KOPT-K1 (cell line): ENCODE measurements around the gene SHROOM1.

Source experiments
- H3K27ac ChIP-seq: fragments of 200-600 bp; sonication (generic); 2 replicates; pipeline ENCODE4 v1.5.1; 2016; ENCODE audit warnings: antibody characterized with exemption, mild to moderate bottlenecking, low read depth, low read length; ENCODE audit not compliant: poor library complexity, severe bottlenecking
- H3K36me3 ChIP-seq: fragments of 200-600 bp; sonication (generic); 2 replicates; pipeline ENCODE4 v1.5.1; 2017; ENCODE audit warnings: antibody characterized with exemption, mild to moderate bottlenecking, low read length, moderate library complexity; ENCODE audit not compliant: insufficient read depth
- H3K9me3 ChIP-seq: fragments of 200-600 bp; sonication (generic); 2 replicates; pipeline ENCODE4 v1.5.1; 2017; ENCODE audit warnings: antibody characterized with exemption, low read length, mild to moderate bottlenecking; ENCODE audit not compliant: insufficient read depth, poor library complexity, severe bottlenecking

SHROOM1 gene

DNA sequence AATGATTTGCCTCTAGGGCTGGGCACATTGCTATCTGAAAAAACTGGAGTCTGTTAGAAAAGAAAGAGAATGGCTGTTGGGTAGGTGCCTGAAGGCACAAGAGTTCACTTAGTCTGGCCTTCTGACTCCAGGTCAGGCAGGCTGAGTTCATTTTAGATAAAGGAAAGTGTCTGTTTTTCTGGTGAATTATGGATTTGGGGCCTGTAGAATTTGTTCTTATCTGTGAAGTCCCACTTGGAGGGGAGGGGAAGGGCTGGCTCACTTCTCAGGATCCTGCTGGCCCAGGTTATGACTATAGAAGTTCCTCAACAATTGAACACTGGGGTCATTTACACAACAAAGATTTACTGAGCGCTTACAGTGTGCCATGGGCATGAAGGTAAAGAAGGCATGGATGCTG lies 41.9 kb downstream of the SHROOM1 start:
- H3K36me3 ChIP-seq = no peaks in the 10 kb centered on the region
- no peaks in the 10 kb centered on the region for H3K9me3 ChIP-seq
- H3K27ac ChIP-seq = no peak overlapping the region

DNA sequence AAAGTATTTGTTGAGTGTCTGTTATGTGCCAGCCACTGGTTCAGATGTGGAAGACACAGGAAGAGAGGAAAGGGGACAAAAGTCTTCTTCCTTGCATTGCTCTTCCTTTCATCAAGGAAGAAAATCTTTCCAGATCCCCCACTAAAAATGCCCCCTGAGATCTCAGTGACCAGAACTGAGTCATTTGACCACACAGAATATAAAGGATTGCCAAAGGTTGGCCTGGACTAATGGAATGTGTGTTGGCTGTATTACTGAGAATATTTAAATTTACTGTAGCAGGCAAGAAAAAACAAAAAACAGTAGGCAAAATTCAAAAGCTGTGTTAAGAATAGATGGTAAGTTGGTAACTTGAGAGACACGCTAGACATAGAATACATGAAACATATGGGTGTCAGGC lies 43.4 kb downstream of the SHROOM1 start:
- H3K36me3 ChIP-seq = no peaks in the 10 kb centered on the region
- H3K9me3 ChIP-seq = no peaks in the 10 kb centered on the region
- H3K27ac ChIP-seq = no peak overlapping the region

DNA sequence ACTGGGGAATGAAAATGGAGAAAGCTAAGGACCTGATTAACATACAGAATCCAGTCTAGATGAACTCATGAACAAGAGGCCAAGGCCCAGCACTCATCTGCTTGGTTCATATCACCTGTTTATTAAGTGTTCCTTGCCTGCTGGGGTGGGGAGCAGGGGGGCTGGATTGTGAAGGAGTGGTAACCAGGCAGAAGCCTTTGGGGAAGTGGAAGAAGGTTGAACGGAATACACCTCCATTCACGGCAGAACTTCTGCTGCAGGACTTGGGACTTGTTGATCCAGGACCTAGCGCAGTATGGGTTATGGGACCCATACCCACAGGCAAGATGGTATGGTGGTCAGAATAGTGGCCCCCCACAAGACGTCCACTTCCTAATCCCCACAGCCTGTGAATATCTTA lies 44.6 kb downstream of the SHROOM1 start:
- Histone ChIP-seq H3K36me3 (no peaks in the 10 kb centered on the region), H3K27ac (no peak overlapping the region)

DNA sequence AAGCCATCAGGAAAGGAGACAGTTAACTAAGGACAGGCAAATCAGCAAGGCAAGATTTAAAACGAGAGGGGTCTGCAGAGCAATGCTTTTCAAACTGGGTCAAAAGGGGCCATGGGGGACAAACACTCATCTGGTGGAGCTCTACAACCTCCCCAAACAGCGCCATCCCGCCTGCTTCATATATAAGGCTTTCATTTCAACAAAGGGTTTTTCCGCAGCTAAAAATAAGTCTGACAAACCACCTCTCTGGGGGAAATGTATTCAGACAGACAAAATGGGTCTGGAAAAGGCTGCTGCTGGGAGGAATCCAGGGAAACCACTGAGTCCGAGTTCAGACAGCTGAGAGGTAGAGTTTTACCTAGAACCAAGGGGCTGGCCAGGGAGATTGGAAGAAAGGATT lies 45.1 kb downstream of the SHROOM1 start:
- Histone ChIP-seq H3K36me3 (no peaks in the 10 kb centered on the region), H3K27ac (no peak overlapping the region), H3K9me3 (no peaks in the 10 kb centered on the region)

More for the DNA sequence above, 44.6 kb downstream of the SHROOM1 start:
- no peaks in the 10 kb centered on the region for H3K9me3 ChIP-seq

DNA sequence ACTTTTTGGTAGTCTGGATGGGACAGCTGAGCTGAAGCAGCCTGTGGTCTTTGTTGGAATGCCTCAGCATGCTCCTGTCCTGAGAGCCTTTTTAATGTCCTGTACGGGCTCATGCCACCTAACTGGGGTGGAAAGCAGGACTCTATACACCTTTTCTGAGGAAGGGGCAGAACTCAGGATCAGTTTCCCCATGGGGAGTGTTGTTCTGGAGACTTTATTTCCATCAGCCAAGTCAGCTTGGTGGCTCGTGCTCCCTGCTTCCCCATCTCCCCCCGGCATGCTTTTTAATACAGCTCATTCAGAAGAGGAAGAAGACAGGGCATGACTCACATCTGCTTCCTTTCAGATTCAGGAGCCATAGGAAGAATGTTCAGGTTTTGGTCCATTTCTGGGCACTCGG lies 48.3 kb downstream of the SHROOM1 start:
- Histone ChIP-seq H3K9me3 (no peaks in the 10 kb centered on the region), H3K36me3 (no peaks in the 10 kb centered on the region), H3K27ac (no peak overlapping the region)

DNA sequence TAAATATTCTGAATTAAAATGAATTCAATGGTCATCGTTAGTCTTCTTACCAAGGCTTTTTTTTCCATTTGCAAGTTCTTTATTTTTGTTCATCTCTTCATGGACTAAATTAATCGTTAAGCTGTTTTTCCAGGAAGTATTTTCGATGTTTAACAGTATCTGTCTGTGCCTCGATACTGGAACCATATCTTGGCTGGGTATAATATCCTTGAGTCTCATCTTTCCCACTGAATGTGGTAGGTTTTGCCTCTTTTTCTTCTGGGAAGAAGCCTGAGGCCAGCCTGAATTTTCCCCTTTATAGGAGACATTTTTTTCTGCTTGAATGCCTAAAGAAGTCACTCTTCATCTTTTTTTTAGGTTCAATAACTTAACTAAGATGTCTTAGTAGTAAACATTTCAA lies 49.4 kb downstream of the SHROOM1 start:
- Histone ChIP-seq H3K9me3 (no peaks in the 10 kb centered on the region), H3K27ac (no peak overlapping the region), H3K36me3 (no peaks in the 10 kb centered on the region)

DNA sequence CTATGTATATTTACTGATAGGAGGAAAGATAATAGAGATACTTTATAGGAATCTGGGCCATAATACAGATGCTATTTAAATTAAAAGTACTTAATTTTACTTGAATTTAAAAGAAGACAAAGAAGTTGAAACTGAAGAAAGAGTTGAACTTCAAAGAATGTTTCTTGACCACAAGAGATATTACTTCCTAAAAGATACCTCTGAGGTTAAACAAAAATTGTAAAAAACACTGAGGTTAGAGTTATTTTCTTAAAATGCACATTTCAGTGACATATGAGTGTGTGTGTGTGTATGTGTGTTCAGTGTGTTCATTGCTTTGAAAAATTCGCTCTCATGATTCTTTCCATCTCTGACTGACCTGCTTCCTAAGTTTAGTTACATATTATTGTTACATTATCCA lies 49.9 kb downstream of the SHROOM1 start:
- no peak overlapping the region for H3K27ac ChIP-seq
- H3K9me3 ChIP-seq = no peaks in the 10 kb centered on the region
- no peaks in the 10 kb centered on the region for H3K36me3 ChIP-seq

DNA sequence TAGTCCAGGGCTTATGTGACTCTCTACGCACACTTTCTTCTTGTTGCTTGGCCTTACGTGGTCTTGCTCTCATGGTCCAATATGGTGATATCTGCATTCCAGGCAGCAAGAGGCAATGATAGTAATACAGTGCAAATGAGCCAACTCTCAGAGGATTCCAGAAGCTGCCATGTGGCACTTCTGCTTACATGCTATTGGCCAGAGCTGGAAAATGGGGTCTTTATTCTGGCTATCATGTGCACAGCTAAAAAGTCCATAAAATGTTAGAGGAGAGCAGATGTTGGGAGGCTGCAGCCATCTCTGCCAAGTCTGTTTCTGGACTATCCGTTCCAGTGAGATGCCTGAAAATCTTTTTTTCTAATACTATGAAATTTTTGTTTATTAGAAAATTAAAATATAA lies 50.5 kb downstream of the SHROOM1 start:
- Histone ChIP-seq H3K9me3 (no peaks in the 10 kb centered on the region), H3K36me3 (no peaks in the 10 kb centered on the region), H3K27ac (peak overlapping the region; percentile 30)

DNA sequence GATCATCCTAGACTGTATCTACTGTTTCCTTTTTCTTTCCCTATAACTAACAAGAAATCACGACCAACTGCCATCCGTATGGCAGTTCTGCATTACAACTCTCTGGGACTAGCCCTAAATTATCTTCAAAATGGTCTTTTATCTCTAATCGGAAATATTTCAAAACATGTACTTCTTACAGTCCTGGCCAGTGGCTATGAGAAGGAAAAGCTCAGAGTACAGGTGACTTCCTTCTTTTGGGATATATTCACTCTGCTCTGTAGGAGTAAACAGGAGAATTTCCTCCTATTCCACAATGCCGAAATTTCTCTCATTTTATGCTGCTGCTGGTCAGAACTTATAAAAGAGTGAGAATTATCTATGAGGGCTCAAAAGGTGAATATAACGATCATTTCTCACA lies 51.6 kb downstream of the SHROOM1 start:
- H3K27ac ChIP-seq = no peak overlapping the region
- H3K9me3 ChIP-seq = no peaks in the 10 kb centered on the region
- no peaks in the 10 kb centered on the region for H3K36me3 ChIP-seq

DNA sequence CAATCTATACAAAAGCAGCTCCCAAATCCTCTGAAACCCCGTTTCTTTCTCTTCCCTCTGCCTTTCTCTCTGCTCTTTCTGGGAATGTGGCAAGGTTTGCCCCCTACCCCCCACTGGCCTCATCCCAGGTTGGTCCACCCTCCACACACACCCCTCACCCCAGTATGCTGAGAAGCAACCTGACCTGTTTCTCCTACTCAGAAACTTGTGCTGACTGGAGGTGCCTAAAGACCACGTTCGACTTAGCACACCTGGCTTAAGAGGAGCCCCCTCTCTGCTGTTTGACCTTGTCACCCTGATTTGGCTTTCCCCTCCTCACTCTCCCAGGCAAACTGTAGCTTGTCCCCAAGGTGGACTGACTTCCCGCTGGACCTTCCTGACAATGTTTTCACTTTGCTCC lies 52.3 kb downstream of the SHROOM1 start:
- no peaks in the 10 kb centered on the region for H3K9me3 ChIP-seq
- no peaks in the 10 kb centered on the region for H3K36me3 ChIP-seq
- no peak overlapping the region for H3K27ac ChIP-seq

DNA sequence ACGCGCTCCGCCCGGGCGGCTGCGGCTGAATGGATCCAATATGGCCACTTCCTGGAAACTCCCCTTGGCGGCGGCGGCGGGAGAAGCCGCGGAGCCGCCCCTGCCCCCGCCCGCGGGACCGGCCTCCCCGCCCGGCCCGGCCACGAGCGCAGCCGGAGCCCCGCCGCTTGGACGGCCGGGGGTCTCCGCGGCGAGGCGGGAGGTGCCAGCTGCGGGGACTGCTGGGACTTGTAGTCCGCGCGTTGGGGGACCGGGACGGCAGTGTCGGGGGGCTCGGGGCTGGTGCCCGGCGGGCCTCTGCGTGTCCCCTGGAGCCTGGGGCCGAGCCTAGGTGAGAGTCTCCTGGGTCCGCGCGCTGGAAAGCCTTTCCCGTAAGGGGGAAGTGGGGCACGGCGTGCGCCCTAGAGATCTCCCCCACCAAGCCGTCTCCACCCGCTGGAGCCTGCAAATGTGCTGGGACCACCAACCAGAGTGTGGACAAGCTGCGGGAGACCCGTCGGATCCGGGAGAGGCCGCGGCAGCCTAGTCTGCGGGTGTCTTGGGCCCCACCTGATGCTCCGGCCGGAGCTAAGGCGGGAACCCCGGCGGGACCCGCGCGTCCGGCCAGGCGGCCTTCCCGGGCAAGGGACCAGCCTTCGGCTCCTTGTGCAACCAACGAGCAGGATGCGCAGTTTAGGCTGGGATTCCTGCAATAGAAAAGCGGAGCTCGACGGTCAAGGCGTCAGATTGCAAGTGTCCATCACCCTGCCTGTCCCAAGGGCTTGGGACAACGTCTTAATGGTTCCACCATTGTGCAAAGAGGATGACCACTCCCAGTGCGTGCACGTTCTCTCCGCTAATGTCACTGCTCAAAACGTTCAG lies 53.0 kb downstream of the SHROOM1 start, which contains the start of gene SEPTIN8:
TSS of gene SEPTIN8 (minus strand) at position 31 of the 861 bp plus-strand sequence. CDS start 102 bp downstream, outside the sequence.
- H3K36me3 ChIP-seq = no peaks in the 10 kb centered on the region
- H3K9me3 ChIP-seq = no peaks in the 10 kb centered on the region
- H3K27ac ChIP-seq = peak within 1 kb of the TSS; percentile 59

DNA sequence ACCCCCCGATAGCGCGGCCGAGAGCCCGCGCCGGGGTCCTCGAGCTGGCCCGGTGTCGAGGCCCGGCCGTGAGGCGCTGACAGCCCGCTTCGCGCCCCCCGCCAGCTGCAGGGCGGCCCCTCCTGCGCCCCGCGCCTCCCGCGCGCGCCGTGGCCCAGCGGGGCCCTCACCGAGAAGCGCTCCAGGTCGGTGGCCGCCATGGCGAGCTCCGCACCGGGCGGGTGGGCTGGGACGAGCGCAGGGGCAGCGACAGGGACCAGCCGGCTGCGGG lies 53.6 kb downstream of the SHROOM1 start:
- Histone ChIP-seq H3K27ac (peak overlapping the region; percentile 59), H3K9me3 (no peaks in the 10 kb centered on the region), H3K36me3 (no peaks in the 10 kb centered on the region)

DNA sequence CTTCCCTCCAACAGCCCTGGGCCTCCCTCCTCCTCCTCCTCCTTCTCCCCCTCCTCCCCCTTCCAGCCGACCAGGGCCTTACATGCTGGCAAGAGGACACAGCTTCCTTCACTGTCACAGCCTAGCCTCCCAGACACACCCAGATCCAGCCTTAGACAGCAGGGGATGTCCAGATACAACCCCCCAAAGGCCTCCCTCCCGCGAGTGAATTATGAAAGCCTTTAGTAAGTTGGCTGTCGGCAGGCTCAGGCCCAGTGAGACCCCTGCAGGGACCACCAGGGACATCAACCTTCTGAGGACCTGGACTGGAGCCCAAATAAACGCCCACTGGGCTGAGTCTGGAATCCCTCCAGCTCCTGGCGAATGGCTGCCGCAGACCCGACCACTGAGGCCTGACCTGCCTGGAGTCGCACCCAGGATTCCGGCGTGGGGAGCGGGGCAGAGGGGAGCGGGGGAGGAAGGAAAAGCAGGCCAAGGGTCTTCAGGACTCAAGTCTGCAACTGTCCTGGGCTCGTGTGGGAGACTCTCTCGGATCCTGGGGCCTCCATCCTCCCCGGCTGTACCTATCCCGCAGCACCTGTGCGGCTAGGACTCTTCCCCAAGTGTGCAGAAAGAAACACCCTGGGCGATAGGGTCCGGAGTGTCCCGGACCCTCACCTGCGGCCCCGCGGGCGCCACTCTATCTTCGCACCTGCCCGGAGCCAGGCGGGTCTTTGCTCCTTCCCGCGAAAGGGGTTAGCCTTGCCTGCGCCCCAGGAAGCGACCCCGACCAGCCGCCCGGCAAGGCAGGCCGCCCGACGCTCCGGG lies 54.1 kb downstream of the SHROOM1 start:
- no peaks in the 10 kb centered on the region for H3K36me3 ChIP-seq
- H3K27ac ChIP-seq = peak overlapping the region; percentile 59
- H3K9me3 ChIP-seq = no peaks in the 10 kb centered on the region

DNA sequence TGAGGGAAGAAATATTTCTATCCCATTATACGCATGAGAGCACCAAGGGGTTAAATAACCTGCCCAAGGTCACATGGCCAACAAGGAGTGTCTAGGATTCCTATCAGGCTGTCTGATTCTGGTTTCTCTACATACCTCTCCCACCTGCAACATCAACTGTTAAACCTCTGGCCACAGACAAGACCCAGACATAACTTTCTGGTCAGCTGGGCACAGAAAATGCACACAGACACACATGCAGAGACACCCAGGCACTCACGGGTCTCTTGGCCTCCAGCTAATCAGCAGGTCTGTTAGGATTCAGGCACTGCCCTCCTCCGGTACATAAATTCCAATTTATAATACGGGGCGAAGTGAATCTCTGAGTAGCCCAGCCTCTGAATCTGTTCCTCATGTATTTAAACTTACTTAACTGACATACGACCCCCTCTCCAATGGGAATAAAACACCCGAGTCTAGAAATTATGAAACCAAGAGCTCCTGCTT lies 54.9 kb downstream of the SHROOM1 start:
- no peaks in the 10 kb centered on the region for H3K9me3 ChIP-seq
- H3K36me3 ChIP-seq = no peaks in the 10 kb centered on the region
- H3K27ac ChIP-seq = no peak overlapping the region

DNA sequence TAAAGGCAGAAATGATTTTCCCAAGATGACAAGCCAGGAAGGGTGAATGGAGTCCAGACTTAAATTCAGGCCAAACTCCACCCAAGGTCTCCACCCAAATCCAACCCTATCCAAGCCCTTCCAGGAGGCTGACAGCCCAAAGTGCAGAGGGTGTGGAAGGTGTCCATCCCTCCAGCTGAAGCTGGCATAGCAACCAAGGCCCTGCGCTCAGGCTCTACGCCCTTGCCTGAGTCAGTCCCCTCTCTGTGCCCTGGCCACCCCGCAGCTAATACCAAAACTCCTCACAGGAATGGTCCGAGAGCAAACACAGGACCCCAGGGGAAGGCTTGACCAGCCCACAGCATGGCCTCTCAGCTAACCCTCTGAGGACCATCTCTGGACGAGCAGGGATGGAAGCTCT lies 55.6 kb downstream of the SHROOM1 start:
- Histone ChIP-seq H3K36me3 (no peaks in the 10 kb centered on the region), H3K27ac (peak overlapping the region; percentile 41), H3K9me3 (no peaks in the 10 kb centered on the region)
